HG03469 (cell line): Measurements from ENCODE around the gene RBBP4.

Experiments
- ATAC-seq: cut with Tn5 transposase; IDR thresholded peaks from one replicate; pipeline ENCODE4 v1.9.1; 2021; ENCODE audit warnings: mild to moderate bottlenecking, moderate library complexity, moderate number of reproducible peaks; ENCODE audit not compliant: unreplicated experiment

RBBP4 gene

DNA sequence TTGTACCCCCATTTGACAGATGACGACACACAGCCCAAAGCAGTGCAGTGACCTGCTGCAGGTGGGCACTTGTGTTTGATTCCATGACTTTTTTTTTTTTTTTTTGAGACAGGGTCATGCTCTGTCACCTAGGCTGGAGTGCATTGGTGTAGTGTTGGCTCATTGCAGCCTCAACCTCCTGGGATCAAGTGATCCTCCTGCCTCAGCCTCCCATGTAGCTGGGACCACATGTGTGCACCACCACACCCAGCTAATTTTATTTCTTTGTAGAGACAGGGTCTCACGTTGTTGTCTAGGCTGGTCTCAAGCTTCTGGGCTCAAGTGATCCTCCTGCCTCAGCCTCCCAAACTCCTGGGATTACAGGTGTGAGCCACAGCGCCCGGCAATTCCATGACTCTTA is 66.5 kb downstream of the RBBP4 start:
- no peak for ATAC-seq

GRCh38 chr1:32718036-32718435 is 67.0 kb downstream of the RBBP4 start:
- ATAC-seq, result no peak

DNA sequence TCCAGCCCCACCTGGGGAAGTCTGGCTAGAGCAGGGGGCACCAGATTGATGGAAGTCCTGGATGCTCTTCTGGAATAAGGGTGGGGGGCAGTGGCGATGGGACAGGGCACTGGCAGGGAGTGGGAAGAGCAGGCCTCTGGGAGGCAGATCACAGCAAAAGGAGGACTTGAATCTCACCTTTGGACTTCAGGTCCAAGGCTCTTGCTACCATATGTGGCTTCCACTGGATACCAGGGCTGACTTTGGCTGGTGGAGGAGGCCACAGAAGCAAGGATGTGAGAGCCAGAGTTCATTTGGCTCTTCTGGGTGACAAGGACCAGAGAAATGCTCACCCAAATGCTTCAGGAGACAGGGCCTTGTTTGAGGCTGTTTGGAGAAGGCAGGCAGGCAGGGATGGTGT is 67.5 kb downstream of the RBBP4 start:
- no peak for ATAC-seq

GRCh38 chr1:32719681-32720275 is 68.8 kb downstream of the RBBP4 start:
- no peak for ATAC-seq

GRCh38 chr1:32724678-32725614 is 73.9 kb downstream of the RBBP4 start:
- ATAC-seq, result no peak

DNA sequence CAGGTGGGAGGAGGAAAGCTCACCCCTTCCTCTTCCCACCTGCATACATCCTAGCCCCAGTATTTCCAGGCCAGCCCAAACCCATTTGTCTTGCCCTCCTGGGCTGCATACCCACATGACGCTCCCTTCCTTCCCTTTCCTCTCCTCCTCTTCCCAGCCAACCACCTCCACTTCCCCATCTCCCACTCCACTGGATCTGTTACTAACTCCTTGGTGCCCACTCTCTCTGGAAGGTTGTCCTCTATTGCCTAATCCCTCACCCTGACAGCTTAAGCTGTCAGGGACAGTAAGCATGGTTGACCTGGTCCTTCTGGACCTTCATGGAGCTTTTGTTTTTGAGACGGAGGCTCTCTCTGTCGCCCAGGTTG is 74.6 kb downstream of the RBBP4 start:
- ATAC-seq, result no peak

DNA sequence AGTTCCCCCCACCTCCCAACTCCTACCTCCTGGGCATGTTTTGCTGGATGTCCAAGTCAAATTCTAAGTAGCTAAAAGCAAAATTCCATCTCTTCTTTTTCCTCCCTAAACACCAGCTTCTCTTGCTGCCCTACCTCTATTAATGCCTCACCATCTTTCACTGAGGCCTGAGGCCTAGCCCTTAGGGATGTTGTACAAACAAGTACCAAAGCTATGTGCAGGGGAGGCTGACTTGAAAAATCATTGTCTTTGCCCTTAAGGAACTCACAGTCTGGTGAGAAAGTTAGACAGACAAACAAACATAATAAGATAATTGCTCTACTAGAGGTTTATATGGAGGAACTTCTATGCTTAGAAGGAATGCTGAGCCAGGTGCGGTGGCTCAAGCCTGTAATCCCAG is 76.9 kb downstream of the RBBP4 start:
- no peak for ATAC-seq

- no peak for ATAC-seq
Measured at GRCh38 chr1:32728413-32729077, 77.5 kb downstream of the RBBP4 start.

GRCh38 chr1:32729254-32730046 is 78.4 kb downstream of the RBBP4 start:
- ATAC-seq, result no peak

DNA sequence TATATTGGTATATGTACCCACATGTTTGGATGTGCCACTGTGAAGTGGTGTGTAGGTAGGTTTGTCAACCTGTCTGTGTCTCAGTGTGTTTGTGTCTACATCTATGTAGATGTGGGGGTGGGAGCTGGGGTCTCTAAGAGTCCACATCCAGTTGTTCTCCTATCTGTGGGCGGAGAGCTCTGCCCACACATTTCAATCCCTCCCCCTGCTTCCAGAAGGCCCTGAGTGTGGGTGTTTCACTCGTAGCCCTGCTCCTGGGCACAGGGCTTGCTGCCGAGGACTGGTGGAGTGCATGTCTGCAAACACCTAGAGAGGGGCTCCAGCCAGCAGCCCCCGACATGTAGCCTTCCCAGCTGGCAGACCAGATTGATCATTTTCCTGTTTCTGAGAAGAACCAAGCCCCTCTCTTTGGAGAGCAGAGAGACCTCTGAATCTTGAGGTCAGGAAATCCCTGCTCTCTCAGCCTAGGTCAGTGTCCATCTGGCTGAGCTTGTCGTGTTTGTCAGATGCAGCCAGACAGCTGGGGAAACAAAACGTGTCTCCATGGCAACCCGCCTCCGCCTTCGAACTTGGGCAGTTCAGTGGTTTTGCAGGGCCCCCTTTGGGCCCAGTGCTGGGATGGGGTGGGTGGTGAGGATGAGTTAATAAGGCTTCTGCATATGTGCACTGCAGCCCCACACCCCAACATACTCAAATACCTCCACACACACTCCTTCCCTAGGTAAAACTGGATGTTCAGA is 82.7 kb downstream of the RBBP4 start:
- no peak for ATAC-seq
